Fibroblast of upper back skin (primary cell): Measurements from ENCODE around the gene CCT2.

Source experiments
- DNase-seq: peaks from one replicate; pipeline ENCODE4 v3.0.0-alpha.2; 2013

CCT2 gene

GRCh38 chr12:69644511-69644910, 59.3 kb downstream of the CCT2 start:
- no peak for DNase-seq

GRCh38 chr12:69645031-69645430, 59.8 kb downstream of the CCT2 start:
- no peak for DNase-seq

GRCh38 chr12:69647178-69647577, 61.9 kb downstream of the CCT2 start:
- no peak for DNase-seq

GRCh38 chr12:69648476-69648875, 63.2 kb downstream of the CCT2 start:
- DNase-seq: peak; percentile 94

- DNase-seq: no peak
Observed at GRCh38 chr12:69649529-69649928, 64.3 kb downstream of the CCT2 start.
